ENCODE data around the gene METTL22.

DNA sequence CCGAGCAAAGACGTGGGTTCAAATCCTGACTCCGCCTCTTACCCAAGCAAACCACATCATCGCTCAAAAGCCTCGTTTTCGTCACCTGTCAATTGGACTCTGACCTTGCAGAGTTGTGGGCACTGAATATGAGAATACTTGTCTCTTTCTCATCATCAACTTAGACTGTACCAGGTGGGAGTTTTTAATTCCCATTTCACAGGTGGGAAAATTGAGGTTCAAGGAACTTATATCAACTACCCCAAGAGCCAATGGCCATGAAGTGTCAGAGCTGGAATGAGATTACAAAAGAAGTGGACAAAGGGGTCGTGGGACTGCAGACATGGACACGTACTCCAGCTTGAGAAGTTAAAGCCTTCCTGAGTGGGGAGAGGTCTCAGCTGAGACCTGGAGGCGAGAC is 41.9 kb upstream of the METTL22 start:
- TF ChIP-seq, protein P1, sequence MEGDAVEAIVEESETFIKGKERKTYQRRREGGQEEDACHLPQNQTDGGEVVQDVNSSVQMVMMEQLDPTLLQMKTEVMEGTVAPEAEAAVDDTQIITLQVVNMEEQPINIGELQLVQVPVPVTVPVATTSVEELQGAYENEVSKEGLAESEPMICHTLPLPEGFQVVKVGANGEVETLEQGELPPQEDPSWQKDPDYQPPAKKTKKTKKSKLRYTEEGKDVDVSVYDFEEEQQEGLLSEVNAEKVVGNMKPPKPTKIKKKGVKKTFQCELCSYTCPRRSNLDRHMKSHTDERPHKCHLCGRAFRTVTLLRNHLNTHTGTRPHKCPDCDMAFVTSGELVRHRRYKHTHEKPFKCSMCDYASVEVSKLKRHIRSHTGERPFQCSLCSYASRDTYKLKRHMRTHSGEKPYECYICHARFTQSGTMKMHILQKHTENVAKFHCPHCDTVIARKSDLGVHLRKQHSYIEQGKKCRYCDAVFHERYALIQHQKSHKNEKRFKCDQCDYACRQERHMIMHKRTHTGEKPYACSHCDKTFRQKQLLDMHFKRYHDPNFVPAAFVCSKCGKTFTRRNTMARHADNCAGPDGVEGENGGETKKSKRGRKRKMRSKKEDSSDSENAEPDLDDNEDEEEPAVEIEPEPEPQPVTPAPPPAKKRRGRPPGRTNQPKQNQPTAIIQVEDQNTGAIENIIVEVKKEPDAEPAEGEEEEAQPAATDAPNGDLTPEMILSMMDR (IDR thresholded peaks at IDR 0.05): no peak
- TF ChIP-seq POLR2A (IDR thresholded peaks at IDR 0.05) (no peak), POLR2AphosphoS5 (IDR thresholded peaks at IDR 0.05) (no peak)
